ENCODE results near the gene MAP3K10. TPM values are rescaled to one million over a fixed set of nuclear protein-coding genes. Genes with fewer than 3 reads are reported as not detected.

Gene MAP3K10
- total RNA-seq, 3 donors from 2014 or later: 15.8 to 18.8 (median 16.4) TPM

DNA sequence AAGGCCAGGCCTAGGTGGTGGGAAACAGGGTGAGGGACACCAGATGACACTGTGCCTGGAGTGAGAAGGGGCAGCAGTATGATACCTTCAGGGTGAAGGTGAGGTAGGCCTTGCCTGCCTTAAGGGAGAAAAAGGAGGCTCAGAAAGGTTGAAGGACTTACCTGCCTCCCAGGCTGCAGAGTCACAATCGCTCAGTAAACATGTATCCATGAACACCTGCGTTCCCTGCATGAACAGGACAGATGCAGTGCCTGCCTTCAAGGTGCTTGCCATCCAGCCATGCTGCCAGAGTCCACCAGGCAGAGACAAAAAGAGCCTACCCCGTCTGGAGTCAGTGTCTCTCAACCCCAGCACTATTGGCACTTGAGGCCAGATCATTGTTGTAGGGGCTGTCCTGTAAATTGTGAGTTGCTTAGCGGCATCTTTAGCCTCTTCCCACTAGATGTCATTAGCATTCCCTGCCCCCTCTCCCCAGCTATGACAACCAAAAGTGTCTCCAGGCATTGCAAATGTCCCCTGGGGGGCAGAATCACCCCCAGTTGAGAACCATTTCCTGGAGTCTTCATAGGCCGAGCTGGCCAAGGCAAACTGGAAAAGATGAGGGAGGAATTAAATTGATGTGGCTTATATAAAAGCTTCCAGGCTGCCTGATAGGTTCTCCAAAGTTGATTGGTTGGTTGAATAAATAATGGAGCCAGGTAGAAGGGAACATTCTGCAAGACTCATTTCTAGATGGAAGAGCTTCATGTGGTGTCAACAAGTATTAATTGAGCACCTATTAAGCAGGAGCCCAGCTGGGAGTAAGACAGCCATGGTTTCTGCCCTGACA is 1.7 kb downstream of the MAP3K10 start:
- no peaks in the 10 kb centered on the region for H3K36me3 Mint-ChIP-seq (ENCODE audit: insufficient read depth)
- no peaks in the 10 kb centered on the region for H3K9me3 Mint-ChIP-seq
- peak overlapping the region; percentile 68 for H3K4me3 Mint-ChIP-seq
- H3K27me3 Mint-ChIP-seq (ENCODE audit: low read depth): no peaks in the 10 kb centered on the region
- H3K4me1 Mint-ChIP-seq (ENCODE audit: low read depth): peaks cover 28% of the 10 kb centered on the region
- DNase-seq: no peak
- ATAC-seq: no peak

DNA sequence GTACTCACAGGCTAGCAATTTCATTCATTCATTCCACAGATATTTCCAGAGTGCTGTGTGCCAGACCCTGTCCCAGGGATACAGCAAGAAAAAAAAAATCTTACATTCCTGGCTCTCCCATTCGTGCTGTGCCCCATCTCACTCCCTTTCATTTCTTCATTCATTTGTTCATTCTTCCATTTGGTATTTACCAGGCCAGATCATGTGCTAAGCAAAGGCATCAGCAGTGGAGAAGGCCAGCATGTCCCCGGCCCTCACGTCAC is 2.3 kb downstream of the MAP3K10 start:
- no peak for ATAC-seq
- Mint-ChIP-seq H3K9me3 (no peaks in the 10 kb centered on the region), H3K4me1 (ENCODE audit: low read depth) (peaks cover 28% of the 10 kb centered on the region), H3K27me3 (ENCODE audit: low read depth) (no peaks in the 10 kb centered on the region), H3K4me3 (peak overlapping the region; percentile 12), H3K36me3 (ENCODE audit: insufficient read depth) (no peaks in the 10 kb centered on the region)
- no peak for DNase-seq

DNA sequence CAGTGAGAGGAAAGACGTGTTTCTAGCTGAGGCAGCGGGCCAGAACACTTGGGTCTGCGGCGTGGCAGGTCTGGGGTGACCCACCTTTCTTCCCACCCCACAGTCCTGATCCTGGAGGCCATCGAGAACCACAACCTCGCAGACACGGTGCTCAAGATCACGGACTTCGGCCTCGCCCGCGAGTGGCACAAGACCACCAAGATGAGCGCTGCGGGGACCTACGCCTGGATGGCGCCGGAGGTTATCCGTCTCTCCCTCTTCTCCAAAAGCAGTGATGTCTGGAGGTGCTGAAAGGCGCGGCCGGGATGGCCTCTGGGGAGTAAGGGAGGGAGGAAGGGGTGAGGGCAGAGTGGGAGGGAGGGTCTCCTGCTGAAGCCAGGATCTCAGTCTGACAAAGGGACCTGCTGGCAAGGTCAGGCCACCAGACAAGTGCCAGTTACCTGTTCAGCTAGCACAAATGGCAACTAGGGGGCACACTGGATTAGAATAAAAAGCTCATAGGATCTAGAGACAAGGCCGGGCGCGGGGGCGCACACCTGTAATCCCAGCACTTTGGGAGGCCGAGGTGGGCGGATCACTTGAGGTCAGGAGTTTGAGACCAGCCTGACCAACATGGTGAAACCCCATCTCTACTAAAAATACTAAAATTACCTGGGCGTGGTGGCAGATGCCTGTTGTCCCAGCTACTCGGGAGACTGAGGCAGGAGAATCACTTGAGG is 7.2 kb downstream of the MAP3K10 start:
- ATAC-seq (no peak), DNase-seq (no peak)
- Mint-ChIP-seq H3K9me3 (no peaks in the 10 kb centered on the region), H3K4me3 (no peak overlapping the region), H3K4me1 (ENCODE audit: low read depth) (peaks cover 8% of the 10 kb centered on the region), H3K27me3 (ENCODE audit: low read depth) (no peaks in the 10 kb centered on the region), H3K36me3 (ENCODE audit: insufficient read depth) (peaks cover 2% of the 10 kb centered on the region)

GRCh38 chr19:40200341-40201099 is 9.3 kb downstream of the MAP3K10 start:
- Mint-ChIP-seq H3K4me3 (no peak overlapping the region), H3K27me3 (ENCODE audit: low read depth) (no peaks in the 10 kb centered on the region), H3K36me3 (ENCODE audit: insufficient read depth) (peaks cover 6% of the 10 kb centered on the region), H3K4me1 (ENCODE audit: low read depth) (no peaks in the 10 kb centered on the region), H3K9me3 (no peaks in the 10 kb centered on the region)
- no peak for ATAC-seq
- no peak for DNase-seq

- ATAC-seq (no peak), DNase-seq (no peak)
- no peaks in the 10 kb centered on the region for H3K4me1 Mint-ChIP-seq (ENCODE audit: low read depth)
- H3K36me3 Mint-ChIP-seq (ENCODE audit: insufficient read depth): peaks cover 13% of the 10 kb centered on the region
- H3K9me3 Mint-ChIP-seq: no peaks in the 10 kb centered on the region
- H3K4me3 Mint-ChIP-seq: no peak overlapping the region
- no peaks in the 10 kb centered on the region for H3K27me3 Mint-ChIP-seq (ENCODE audit: low read depth)
These were observed 13.2 kb downstream of the MAP3K10 start for GRCh38 chr19:40204381-40204780.

- H3K4me3 Mint-ChIP-seq: no peak overlapping the region
- ATAC-seq (no peak), DNase-seq (no peak)
- H3K36me3 Mint-ChIP-seq (ENCODE audit: insufficient read depth): peaks cover 22% of the 10 kb centered on the region
- no peaks in the 10 kb centered on the region for H3K4me1 Mint-ChIP-seq (ENCODE audit: low read depth)
- no peaks in the 10 kb centered on the region for H3K27me3 Mint-ChIP-seq (ENCODE audit: low read depth)
- H3K9me3 Mint-ChIP-seq: no peaks in the 10 kb centered on the region
These were observed 14.5 kb downstream of the MAP3K10 start for GRCh38 chr19:40205760-40206159.

DNA sequence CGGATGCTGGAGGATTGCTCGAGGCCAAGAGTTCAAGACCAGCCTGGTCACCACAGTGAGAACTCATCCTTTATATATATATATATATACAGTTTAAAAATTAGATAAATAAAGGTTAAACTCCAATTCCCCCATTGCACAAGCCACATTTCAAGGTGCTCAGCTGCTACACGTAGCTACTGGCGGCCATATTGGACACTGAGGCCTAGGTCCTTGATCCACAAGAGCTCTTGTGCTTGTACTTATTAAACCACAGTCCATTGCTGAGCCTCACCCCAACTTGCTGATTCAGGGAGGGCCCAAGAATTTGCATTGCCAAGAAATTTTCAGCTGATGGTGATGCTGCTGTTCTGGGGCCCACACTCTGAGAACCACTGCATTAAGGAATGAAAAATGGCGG is 17.4 kb downstream of the MAP3K10 start:
- H3K36me3 Mint-ChIP-seq (ENCODE audit: insufficient read depth): peaks cover 22% of the 10 kb centered on the region
- H3K4me3 Mint-ChIP-seq: no peak overlapping the region
- H3K27me3 Mint-ChIP-seq (ENCODE audit: low read depth): no peaks in the 10 kb centered on the region
- no peaks in the 10 kb centered on the region for H3K4me1 Mint-ChIP-seq (ENCODE audit: low read depth)
- no peaks in the 10 kb centered on the region for H3K9me3 Mint-ChIP-seq
- DNase-seq: no peak
- no peak for ATAC-seq

DNA sequence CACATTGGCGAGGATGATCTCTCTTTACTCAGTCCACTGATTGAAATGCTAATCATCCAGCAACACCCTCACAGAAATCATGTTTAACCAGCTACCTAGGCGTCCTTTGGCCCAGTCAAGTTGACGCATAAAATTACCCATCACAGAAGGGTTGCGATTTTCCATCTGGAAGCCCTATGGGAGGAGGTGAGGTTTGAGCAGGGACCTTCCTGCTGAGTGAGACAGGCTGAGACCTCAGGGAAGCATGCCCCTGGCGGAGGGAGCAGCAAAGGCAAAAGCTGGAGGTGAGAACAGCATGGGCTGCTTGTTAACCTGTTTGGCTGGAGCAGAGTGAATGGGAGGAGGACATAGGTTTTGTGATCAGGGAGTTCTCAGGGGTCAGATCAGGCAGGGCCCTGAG is 19.7 kb downstream of the MAP3K10 start:
- H3K36me3 Mint-ChIP-seq (ENCODE audit: insufficient read depth): peaks cover 19% of the 10 kb centered on the region
- no peaks in the 10 kb centered on the region for H3K4me1 Mint-ChIP-seq (ENCODE audit: low read depth)
- H3K27me3 Mint-ChIP-seq (ENCODE audit: low read depth): peaks cover 1% of the 10 kb centered on the region
- H3K9me3 Mint-ChIP-seq: no peaks in the 10 kb centered on the region
- ATAC-seq (no peak), DNase-seq (no peak)
- H3K4me3 Mint-ChIP-seq: no peak overlapping the region

DNA sequence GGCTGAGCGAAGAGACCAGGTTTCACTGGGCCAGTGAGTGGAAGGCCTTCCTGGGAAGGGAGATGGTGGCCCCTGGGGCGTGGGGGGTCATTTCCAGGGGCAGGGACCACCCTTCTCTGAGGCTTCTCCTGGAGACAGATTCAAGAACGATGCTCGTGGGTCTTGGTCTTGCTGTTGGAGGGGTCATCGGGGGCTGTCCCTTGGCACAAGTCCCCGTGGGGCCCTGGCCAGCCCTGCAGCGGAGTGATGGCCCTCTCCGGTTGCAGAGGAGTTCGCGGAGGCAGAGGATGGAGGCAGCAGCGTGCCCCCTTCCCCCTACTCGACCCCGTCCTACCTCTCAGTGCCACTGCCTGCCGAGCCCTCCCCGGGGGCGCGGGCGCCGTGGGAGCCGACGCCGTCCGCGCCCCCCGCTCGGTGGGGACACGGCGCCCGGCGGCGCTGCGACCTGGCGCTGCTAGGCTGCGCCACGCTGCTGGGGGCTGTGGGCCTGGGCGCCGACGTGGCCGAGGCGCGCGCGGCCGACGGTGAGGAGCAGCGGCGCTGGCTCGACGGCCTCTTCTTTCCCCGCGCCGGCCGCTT is 22.1 kb downstream of the MAP3K10 start:
- Mint-ChIP-seq H3K4me3 (no peak overlapping the region), H3K9me3 (no peaks in the 10 kb centered on the region), H3K4me1 (ENCODE audit: low read depth) (peaks cover 4% of the 10 kb centered on the region), H3K27me3 (ENCODE audit: low read depth) (peaks cover 20% of the 10 kb centered on the region), H3K36me3 (ENCODE audit: insufficient read depth) (peaks cover 19% of the 10 kb centered on the region)
- DNase-seq (no peak), ATAC-seq (no peak)

GRCh38 chr19:40213882-40214570 is 22.8 kb downstream of the MAP3K10 start:
- Mint-ChIP-seq H3K4me3 (no peak overlapping the region), H3K36me3 (ENCODE audit: insufficient read depth) (peaks cover 14% of the 10 kb centered on the region), H3K9me3 (no peaks in the 10 kb centered on the region), H3K27me3 (ENCODE audit: low read depth) (peaks cover 26% of the 10 kb centered on the region), H3K4me1 (ENCODE audit: low read depth) (peaks cover 4% of the 10 kb centered on the region)
- ATAC-seq (no peak), DNase-seq (no peak)

DNA sequence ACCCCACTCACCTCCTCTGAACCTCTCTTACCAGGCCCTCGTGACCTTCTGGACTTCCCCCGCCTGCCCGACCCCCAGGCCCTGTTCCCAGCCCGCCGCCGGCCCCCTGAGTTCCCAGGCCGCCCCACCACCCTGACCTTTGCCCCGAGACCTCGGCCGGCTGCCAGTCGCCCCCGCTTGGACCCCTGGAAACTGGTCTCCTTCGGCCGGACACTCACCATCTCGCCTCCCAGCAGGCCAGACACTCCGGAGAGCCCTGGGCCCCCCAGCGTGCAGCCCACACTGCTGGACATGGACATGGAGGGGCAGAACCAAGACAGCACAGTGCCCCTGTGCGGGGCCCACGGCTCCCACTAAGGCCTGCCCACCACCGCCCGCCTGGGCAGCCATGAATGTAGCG is 23.7 kb downstream of the MAP3K10 start:
- DNase-seq: no peak
- ATAC-seq: no peak
- H3K9me3 Mint-ChIP-seq: no peaks in the 10 kb centered on the region
- peaks cover 35% of the 10 kb centered on the region for H3K27me3 Mint-ChIP-seq (ENCODE audit: low read depth)
- no peak overlapping the region for H3K4me3 Mint-ChIP-seq
- peaks cover 5% of the 10 kb centered on the region for H3K4me1 Mint-ChIP-seq (ENCODE audit: low read depth)
- H3K36me3 Mint-ChIP-seq (ENCODE audit: insufficient read depth): peaks cover 9% of the 10 kb centered on the region

- H3K27me3 Mint-ChIP-seq (ENCODE audit: low read depth): peaks cover 40% of the 10 kb centered on the region
- H3K36me3 Mint-ChIP-seq (ENCODE audit: insufficient read depth): no peaks in the 10 kb centered on the region
- DNase-seq (no peak), ATAC-seq (no peak)
- no peaks in the 10 kb centered on the region for H3K9me3 Mint-ChIP-seq
- no peak overlapping the region for H3K4me3 Mint-ChIP-seq
- peaks cover 7% of the 10 kb centered on the region for H3K4me1 Mint-ChIP-seq (ENCODE audit: low read depth)
These were observed 25.0 kb downstream of the MAP3K10 start for GRCh38 chr19:40216013-40216776.

- Mint-ChIP-seq H3K4me3 (no peak overlapping the region), H3K4me1 (ENCODE audit: low read depth) (peaks cover 7% of the 10 kb centered on the region), H3K27me3 (ENCODE audit: low read depth) (peaks cover 40% of the 10 kb centered on the region), H3K9me3 (no peaks in the 10 kb centered on the region), H3K36me3 (ENCODE audit: insufficient read depth) (no peaks in the 10 kb centered on the region)
- DNase-seq (no peak), ATAC-seq (peak in 1 of 2 donors; percentile 19)
These were observed 25.5 kb downstream of the MAP3K10 start for GRCh38 chr19:40216777-40217026.

Data from activated T-cell treated with anti-CD3 and anti-CD28 coated beads, Interleukin-2, amount 50 U/mL, for 4 hours (primary cell).